IMR-90 (cell line): ENCODE measurements around the gene CASQ1. TPM values are rescaled to one million over a fixed set of nuclear protein-coding genes. Genes with fewer than 3 reads are reported as not detected.

Experiments used
- ATAC-seq: fragments of 200-7000 bp; cut with Tn5 transposase; 2 replicates; pipeline ENCODE4 v1.9.1; 2020; ENCODE audit warnings: low read depth, mild to moderate bottlenecking, moderate library complexity
- BruUV-seq: library from RNA; stranded (reverse); fragments of 400-500 nt; replicated peaks from 2 replicates; lab custom pipeline; 2021; lab: Mats Ljungman, UMichigan
- CTCF ChIA-PET: fragments of 300-600 bp; formaldehyde crosslinking; extraction: SDS; loops from one replicate; lab custom pipeline; 2021; ENCODE audit warnings: antibody characterized with exemption; lab: Yijun Ruan, JAX
- POLR2A ChIA-PET: fragments of 300-600 bp; sonication (Branson Sonifier 250); formaldehyde crosslinking; loops from one replicate; lab custom pipeline; 2022; ENCODE audit warnings: antibody characterized with exemption; ENCODE audit not compliant: unreplicated experiment; lab: Charles Lee
- DNase-seq: peaks from one replicate; pipeline ENCODE4 v3.0.0; 2013
- H2AFZ ChIP-seq: replicated peaks from 2 replicates; pipeline ENCODE3; 2013; ENCODE audit warnings: low read length, mild to moderate bottlenecking; ENCODE audit not compliant: poor library complexity
- H2AK5ac ChIP-seq: 2 replicates; pipeline ENCODE4 v1.6.1; 2013; ENCODE audit warnings: low read depth, low read length, inconsistent platforms
- H2AK9ac ChIP-seq: replicated peaks from 2 replicates; pipeline ENCODE3; 2013; ENCODE audit warnings: mild to moderate bottlenecking, low read depth, low read length, moderate library complexity; ENCODE audit not compliant: poor library complexity
- H2BK120ac ChIP-seq: 2 replicates; pipeline ENCODE4 v1.6.1; 2013; ENCODE audit warnings: low read depth, low read length, inconsistent platforms
- H2BK15ac ChIP-seq: 3 replicates; pipeline ENCODE4 v1.6.1; 2013; ENCODE audit warnings: low read depth, low read length, inconsistent platforms
- H2BK20ac ChIP-seq: 2 replicates; pipeline ENCODE4 v1.6.1; 2013; ENCODE audit warnings: low read depth, mild to moderate bottlenecking, inconsistent platforms, low read length, moderate library complexity
- H2BK5ac ChIP-seq: 2 replicates; pipeline ENCODE4 v1.6.1; 2013; ENCODE audit warnings: mild to moderate bottlenecking, low read depth, low read length, inconsistent platforms; ENCODE audit not compliant: poor library complexity, severe bottlenecking
- H3K14ac ChIP-seq: replicated peaks from 2 replicates; pipeline ENCODE4 v1.6.1; 2013; ENCODE audit warnings: low read depth, low read length, inconsistent platforms
- H3K18ac ChIP-seq: 2 replicates; pipeline ENCODE4 v1.6.1; 2013; ENCODE audit warnings: low read depth, low read length, control low read depth
- H3K23ac ChIP-seq: 2 replicates; pipeline ENCODE4 v1.6.1; 2013; ENCODE audit warnings: low read depth, low read length, inconsistent platforms
- H3K27ac ChIP-seq: 2 replicates; pipeline ENCODE4 v1.5.1; 2013; ENCODE audit warnings: mild to moderate bottlenecking, control low read depth, low read length; ENCODE audit not compliant: insufficient read depth
- H3K27me3 ChIP-seq: 2 replicates; pipeline ENCODE4 v1.6.1; 2013; ENCODE audit warnings: low read length; ENCODE audit not compliant: control insufficient read depth, insufficient read depth
- H3K36me3 ChIP-seq: 2 replicates; pipeline ENCODE4 v1.6.1; 2013; ENCODE audit warnings: low read length, mixed read lengths; ENCODE audit not compliant: control insufficient read depth, insufficient read depth
- H3K4ac ChIP-seq: 2 replicates; pipeline ENCODE4 v1.6.1; 2013; ENCODE audit warnings: low read depth, low read length, inconsistent platforms
- H3K4me1 ChIP-seq: 2 replicates; pipeline ENCODE4 v1.6.1; 2013; ENCODE audit warnings: low read length, mixed read lengths; ENCODE audit not compliant: control insufficient read depth, insufficient read depth
- H3K4me2 ChIP-seq: 2 replicates; pipeline ENCODE4 v1.6.1; 2013; ENCODE audit warnings: low read depth, mild to moderate bottlenecking, control low read depth, low read length, moderate library complexity
- H3K4me3 ChIP-seq: 2 replicates; pipeline ENCODE4 v1.5.1; 2013; ENCODE audit warnings: low read depth, mild to moderate bottlenecking, control low read depth, low read length, moderate library complexity; ENCODE audit not compliant: insufficient read depth
- H3K56ac ChIP-seq: 2 replicates; pipeline ENCODE4 v1.6.1; 2013; ENCODE audit warnings: low read length, inconsistent platforms; ENCODE audit not compliant: insufficient read depth; ENCODE audit errors: extremely low read depth
- H3K79me1 ChIP-seq, 2 experiments: 2 replicates each; pipeline ENCODE4 v1.6.1; 2013; ENCODE audit warnings: low read length in 2 of 2, inconsistent platforms in 1 of 2, low read depth in 1 of 2
- H3K9ac ChIP-seq: 2 replicates; pipeline ENCODE4 v1.6.1; 2013; ENCODE audit warnings: low read depth, low read length, control low read depth
- H3K9me1 ChIP-seq: 2 replicates; pipeline ENCODE4 v1.6.1; 2013; ENCODE audit warnings: low read length, inconsistent platforms; ENCODE audit not compliant: insufficient read depth
- H3K9me3 ChIP-seq: 2 replicates; pipeline ENCODE4 v1.6.1; 2013; ENCODE audit warnings: low read length; ENCODE audit not compliant: control insufficient read depth, insufficient read depth
- H4K20me1 ChIP-seq: 2 replicates; pipeline ENCODE4 v1.6.1; 2013; ENCODE audit warnings: low read length, inconsistent platforms; ENCODE audit not compliant: insufficient read depth
- H4K5ac ChIP-seq: 2 replicates; pipeline ENCODE4 v1.6.1; 2013; ENCODE audit warnings: mild to moderate bottlenecking, low read depth, low read length, control low read depth
- H4K8ac ChIP-seq, 2 experiments: 2 replicates each; pipeline ENCODE4 v1.6.1; 2013; ENCODE audit warnings: low read depth in 2 of 2, low read length in 2 of 2, control low read depth in 1 of 2, inconsistent platforms in 1 of 2
- H4K91ac ChIP-seq: 2 replicates; pipeline ENCODE4 v1.6.1; 2013; ENCODE audit warnings: low read depth, low read length, inconsistent platforms; ENCODE audit not compliant: insufficient read depth
- CHD1 ChIP-seq: IDR thresholded peaks from 2 replicates; pipeline ENCODE4 v1.6.1; 2012; ENCODE audit warnings: low read depth, low read length, improper control_type of control experiment
- CTCF ChIP-seq: conservative IDR thresholded peaks from 2 replicates; pipeline ENCODE4 v1.5.1; 2012; ENCODE audit warnings: mild to moderate bottlenecking, low read depth, low read length, improper control_type of control experiment
- MAFK ChIP-seq: IDR thresholded peaks from 2 replicates; pipeline ENCODE4 v1.6.1; 2012; ENCODE audit warnings: low read depth, low read length, improper control_type of control experiment
- MAZ ChIP-seq: IDR thresholded peaks from 2 replicates; pipeline ENCODE4 v1.6.1; 2012; ENCODE audit warnings: low read depth, mild to moderate bottlenecking, low read length, improper control_type of control experiment, moderate library complexity, borderline replicate concordance
- RCOR1 ChIP-seq: IDR thresholded peaks from 2 replicates; pipeline ENCODE4 v1.6.1; 2012; ENCODE audit warnings: mild to moderate bottlenecking, low read length, improper control_type of control experiment; ENCODE audit not compliant: insufficient replicate concordance
- WGBS, 2 experiments: methylation state at CpG; one replicate each; pipeline versions ENCODE4 v1.1.5 to v1.1.7; 2013; ENCODE audit warnings: missing lambda C conversion rate in 2 of 2; ENCODE audit not compliant: insufficient read length in 1 of 2; ENCODE audit errors: extremely low coverage in 2 of 2; 5-methylcytosine and 5-hydroxymethylcytosine counted together
- dilution Hi-C: fragments of 300-500 bp; cut with HindIII; formaldehyde crosslinking; loops from one replicate; pipeline ENCODE4 v1.14.3; 2018; ENCODE audit warnings: low sequenced_read_pairs; ENCODE audit not compliant: unreplicated experiment
- in situ Hi-C: fragments of 300-500 bp; cut with MboI; formaldehyde crosslinking; loops from 3 replicates; pipeline ENCODE4 v1.14.3; 2019; ENCODE audit warnings: low sequenced_read_pairs, inconsistent platforms, mixed read lengths
- intact Hi-C: fragments of 100-400 bp; cut with micrococcal nuclease; formaldehyde crosslinking; loops from 2 replicates; pipeline ENCODE4 v1.10.0; 2022
- polyA plus RNA-seq, 3 experiments: library from polyadenylated mRNA; depleted of rRNA; stranded (reverse); fragments of >200 nt; gene quantifications; 2 replicates each; pipeline ENCODE4 v1.2.3, GENCODE V29; 2012; ENCODE audit warnings: low replicate concordance in 1 of 3
- total RNA-seq: library from RNA; depleted of rRNA; stranded (reverse); fragments of >200 nt; gene quantifications from 2 replicates; pipeline ENCODE4 v1.2.3, GENCODE V29; 2012

CASQ1 gene
- total and polyA plus RNA-seq, 2 of the 4 experiments (the other 2 are of a cell fraction) = 0.18 to 0.21 TPM

GRCh38 chr1:160177231-160177630, 13.1 kb upstream of the CASQ1 start:
- no peak overlapping the region for H3K4me2 ChIP-seq
- in situ Hi-C loops (loop anchor here (25.0 kb wide), 1 partner anchor 435 kb away; no protein-coding TSS in a partner anchor), intact Hi-C loops (no loop called here), dilution Hi-C loops (no loop called here)
- no peak overlapping the region for H2BK5ac ChIP-seq
- no peak overlapping the region for H3K9ac ChIP-seq
- no peaks in the 10 kb centered on the region for H4K20me1 ChIP-seq
- H3K9me1 ChIP-seq = no peaks in the 10 kb centered on the region
- DNase-seq = no peak
- H2BK20ac ChIP-seq = no peak overlapping the region
- BruUV-seq = no TSS peak
- no peak overlapping the region for H2AK9ac ChIP-seq
- no CpG with 5 or more reads among the region's 2 CpGs for WGBS, 2 experiments
- H3K79me1 ChIP-seq = no peaks in the 10 kb centered on the region
- ChIA-PET CTCF (no interaction called here), POLR2A (no interaction called here)
- H3K27me3 ChIP-seq = peaks cover 35% of the 10 kb centered on the region
- no peak overlapping the region for H4K8ac ChIP-seq
- H3K14ac ChIP-seq = no peak overlapping the region
- no peak overlapping the region for H3K56ac ChIP-seq
- no peak overlapping the region for H2AFZ ChIP-seq
- H3K4ac ChIP-seq = no peak overlapping the region
- H3K27ac ChIP-seq = no peak overlapping the region
- no peaks in the 10 kb centered on the region for H3K4me1 ChIP-seq
- H4K91ac ChIP-seq = no peak overlapping the region
- H2BK120ac ChIP-seq = no peak overlapping the region
- H2BK15ac ChIP-seq = no peak overlapping the region
- H2AK5ac ChIP-seq = no peak overlapping the region
- no peak for ATAC-seq
- H3K36me3 ChIP-seq = no peaks in the 10 kb centered on the region
- no peaks in the 10 kb centered on the region; the same call in 1 of the 2 replicates for H3K9me3 ChIP-seq
- H4K5ac ChIP-seq = no peak overlapping the region
- no peak overlapping the region for H3K18ac ChIP-seq
- TF ChIP-seq CHD1 (no peak), MAZ (no peak), MAFK (no peak), CTCF (no peak), RCOR1 (no peak)
- no peak overlapping the region for H3K4me3 ChIP-seq
- H3K23ac ChIP-seq = no peak overlapping the region; the same call in 1 of the 2 replicates
